Measurements from ENCODE around the gene MIPEP. TPM values are rescaled to one million over a fixed set of nuclear protein-coding genes. Genes with fewer than 3 reads are reported as not detected.
"Not testable (repeated sequence)": the region's sequence is repeated elsewhere in the genome, so short reads cannot be mapped to it uniquely, and the experiment has no call there.

Gene MIPEP
- polyA plus RNA-seq, 4 donors, result 30.2 to 35.5 (median 32.1) TPM

GRCh38 chr13:23752111-23753001, 136.8 kb downstream of the MIPEP start:
- DNase-seq (ENCODE audit: low read depth in 4 of 4, low spot score in 3 of 4), result no peak

DNA sequence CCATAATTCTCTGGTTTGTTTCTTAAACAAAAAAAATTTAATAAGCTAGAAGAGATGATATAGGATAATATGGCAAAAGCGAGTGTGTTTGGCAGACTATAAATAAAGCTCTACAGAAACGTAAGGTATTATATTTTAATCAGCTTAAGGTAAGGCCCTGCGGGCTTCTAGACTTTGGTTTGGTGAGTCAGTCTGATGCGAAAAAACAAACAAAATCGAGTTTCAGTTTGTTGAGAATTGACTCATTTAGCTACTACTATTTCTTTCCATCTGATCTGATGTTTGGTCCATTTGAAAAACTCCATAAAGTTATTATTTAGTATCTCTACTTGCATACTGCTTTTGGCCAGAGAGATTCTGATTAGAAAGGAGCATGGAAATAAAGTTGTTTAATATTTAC, 138.0 kb downstream of the MIPEP start:
- no peak for DNase-seq (ENCODE audit: low read depth in 4 of 4, low spot score in 3 of 4)

DNA sequence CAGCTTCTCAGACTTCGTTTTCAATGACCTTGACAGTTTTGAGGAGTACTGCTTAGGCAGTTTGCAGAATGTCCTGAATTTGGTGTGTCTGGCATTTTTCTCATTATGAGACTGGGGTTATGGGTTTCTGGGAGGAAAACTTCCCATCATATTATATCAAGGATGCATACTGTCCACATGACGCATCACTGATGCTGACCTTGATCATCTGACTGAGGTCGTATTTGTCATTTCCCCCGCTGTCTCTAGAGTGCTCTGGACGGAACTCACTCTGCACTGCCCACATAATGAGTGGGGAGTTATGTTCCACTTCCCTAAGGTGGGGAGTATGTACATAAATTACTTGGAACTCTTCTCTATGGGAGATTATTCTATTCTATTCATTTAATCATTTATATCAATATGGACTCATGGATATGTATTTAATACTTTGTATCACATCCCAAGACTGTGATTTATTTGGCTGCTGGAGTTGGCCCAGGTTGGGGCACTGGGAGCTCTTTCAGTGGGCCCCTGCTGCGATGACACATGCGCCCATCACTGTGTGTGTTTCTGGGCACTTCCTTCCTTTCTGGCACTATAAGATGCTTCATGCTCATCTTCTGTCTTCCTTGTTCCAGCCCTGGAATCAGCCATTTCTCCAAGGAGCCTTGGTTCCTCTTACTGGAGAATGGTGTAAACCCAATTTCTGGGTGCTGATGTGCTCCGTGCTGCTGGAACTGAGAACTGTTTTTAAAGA, 138.6 kb downstream of the MIPEP start:
- DNase-seq (ENCODE audit: low read depth in 4 of 4, low spot score in 3 of 4), result no peak

DNA sequence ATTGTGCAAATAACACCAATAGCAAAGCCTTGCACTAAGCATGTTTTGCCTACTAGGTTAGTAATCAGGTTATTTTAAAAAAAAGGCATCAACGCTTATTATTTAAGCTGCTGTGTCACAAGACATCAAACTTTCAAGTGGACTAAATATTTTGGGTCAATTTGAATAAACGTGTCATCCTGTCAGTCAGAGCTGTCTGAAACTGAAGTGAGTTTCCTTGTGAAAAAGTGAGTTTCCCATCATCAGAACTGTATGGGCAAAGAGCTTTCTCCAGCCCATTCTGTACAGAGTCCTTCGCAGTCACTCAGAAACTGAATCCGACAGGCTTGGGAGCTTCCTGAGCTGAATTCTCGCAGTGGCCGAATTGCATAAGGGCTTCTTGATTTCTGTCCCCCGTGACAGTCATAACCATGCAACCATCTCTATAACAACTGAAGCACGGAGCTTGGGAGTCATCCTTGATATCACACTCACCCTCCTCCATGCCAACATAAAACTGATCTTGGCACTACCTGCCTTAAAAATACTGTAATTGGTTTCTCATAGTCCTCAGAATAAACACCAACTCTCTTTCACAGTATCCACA, 139.8 kb downstream of the MIPEP start:
- peak in 1 of 4 donors; percentile 20 for DNase-seq (ENCODE audit: low read depth in 4 of 4, low spot score in 3 of 4)

DNA sequence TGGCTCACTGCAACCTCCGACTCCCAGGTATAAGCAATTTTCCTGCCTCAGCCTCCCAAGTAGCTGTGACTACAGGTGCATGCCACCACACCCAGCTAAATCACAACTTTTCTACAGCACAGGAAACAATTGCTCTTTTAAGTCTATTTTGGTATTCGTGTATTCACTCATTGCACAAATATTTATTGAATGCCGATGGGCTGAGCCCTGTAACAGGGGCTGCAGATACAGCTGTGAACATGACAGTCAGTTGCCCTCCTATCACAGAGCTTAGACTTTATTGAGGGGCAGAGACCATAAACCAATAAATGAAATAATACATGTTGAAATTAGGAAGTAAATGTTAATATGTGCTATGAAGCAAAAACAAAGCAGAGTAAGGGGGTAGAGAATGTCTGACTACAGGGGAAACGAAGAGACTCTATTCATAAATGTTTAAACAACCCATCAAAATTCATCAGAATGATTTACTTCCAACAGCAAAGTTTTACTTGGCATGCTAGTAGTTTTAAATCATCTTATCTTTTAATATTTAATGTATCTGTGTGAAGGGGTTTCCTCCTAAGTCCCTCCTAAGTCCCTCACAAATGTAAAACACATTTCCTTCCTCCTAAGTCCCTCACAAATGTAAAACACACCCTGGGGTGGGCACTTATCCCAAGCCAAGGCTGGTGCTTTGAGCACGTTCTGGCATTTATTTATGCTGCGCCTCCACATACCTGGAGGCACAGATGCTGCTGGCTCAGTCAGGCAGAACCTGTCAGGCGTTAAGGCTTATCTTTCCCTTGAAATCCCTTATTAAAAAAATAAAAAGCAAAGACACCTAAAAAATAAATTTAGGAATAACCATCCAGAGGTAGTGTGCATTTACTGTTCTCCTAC, 140.8 kb downstream of the MIPEP start:
- no peak for DNase-seq (ENCODE audit: low read depth in 4 of 4, low spot score in 3 of 4)

GRCh38 chr13:23746141-23746540, 143.1 kb downstream of the MIPEP start:
- not testable (repeated sequence) for DNase-seq (ENCODE audit: low read depth in 4 of 4, low spot score in 3 of 4)

DNA sequence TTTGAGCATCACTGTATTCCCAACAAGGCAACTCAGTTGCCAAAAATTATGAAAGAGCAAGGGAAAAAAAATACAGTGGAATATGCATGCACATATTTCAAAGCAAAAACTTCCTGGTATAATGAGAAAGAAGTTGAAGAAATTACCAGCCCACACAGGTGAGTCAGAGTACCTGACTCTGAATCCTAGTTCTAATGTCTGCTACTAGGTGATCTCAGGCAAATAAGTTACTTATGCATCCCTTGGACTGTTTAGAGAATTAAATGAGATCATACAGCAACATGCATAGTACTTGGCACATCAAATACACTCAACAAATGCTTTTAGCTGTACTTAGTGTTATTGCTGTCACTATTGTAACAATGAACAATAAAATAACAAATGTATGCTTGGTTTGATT, 144.9 kb downstream of the MIPEP start:
- DNase-seq (ENCODE audit: low read depth in 4 of 4, low spot score in 3 of 4), result no peak

DNA sequence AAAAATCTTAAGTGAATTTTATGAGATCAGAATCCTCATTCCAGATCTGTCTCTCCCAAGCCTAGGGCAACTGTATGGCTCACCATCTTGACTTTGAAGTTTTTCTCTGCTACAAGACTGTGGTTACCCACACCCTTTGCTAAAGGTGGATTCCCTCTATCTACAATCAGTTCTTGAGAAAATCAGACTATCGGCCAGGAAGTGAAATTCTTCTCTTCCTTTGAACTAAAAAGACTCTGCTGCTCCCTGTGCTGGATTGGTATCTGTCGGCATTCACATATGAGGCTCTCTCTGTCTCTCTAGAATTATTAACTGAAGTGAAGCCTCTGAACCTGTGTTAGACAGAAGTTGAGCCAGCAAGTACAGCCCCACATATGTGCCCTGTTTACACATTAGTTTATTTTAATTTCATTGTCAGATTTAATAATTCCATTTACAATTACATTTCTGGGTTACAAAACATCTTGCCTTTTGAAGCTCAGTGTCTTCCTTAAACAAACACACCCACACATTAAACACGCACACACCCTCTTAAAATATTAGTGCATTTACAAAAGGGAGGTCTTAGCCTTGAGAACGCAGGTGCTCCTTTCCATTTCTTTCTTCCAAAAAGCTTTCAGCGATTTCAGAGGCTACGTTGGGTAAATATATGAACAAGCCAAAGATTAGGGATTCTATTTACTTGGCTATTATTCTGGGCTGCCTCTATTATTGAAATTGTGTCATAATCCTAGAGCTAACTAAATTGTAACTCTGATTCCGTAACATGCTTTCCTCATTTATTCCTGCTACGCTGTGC, 145.7 kb downstream of the MIPEP start:
- no peak for DNase-seq (ENCODE audit: low read depth in 4 of 4, low spot score in 3 of 4)

GRCh38 chr13:23741879-23742510, 147.2 kb downstream of the MIPEP start:
- DNase-seq (ENCODE audit: low read depth in 4 of 4, low spot score in 3 of 4), result no peak

DNA sequence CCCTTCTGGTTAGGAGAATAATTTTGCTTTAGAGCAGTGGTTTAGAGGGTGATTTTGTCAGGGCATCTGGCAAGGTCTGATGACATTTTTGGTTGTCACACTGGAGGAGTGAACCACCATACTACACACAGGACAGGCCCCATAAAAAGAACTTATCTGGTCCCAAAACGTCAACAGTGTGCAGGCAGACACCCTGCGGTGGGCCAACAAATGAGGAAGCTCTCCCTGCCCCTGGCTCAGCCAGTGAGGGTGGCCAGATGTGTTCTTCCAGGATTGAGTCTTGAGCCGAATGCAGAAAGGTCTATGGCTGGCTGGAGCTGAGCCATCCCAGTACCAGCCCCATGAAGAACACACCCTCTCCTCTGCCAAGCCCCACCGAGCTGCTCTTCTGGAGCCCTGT, 149.2 kb downstream of the MIPEP start:
- no peak for DNase-seq (ENCODE audit: low read depth in 4 of 4, low spot score in 3 of 4)

- no peak for DNase-seq (ENCODE audit: low read depth in 4 of 4, low spot score in 3 of 4)
Observed at GRCh38 chr13:23739596-23739995, 149.6 kb downstream of the MIPEP start.

- no peak for DNase-seq (ENCODE audit: low read depth in 4 of 4, low spot score in 3 of 4)
Observed at GRCh38 chr13:23736541-23736940, 152.7 kb downstream of the MIPEP start.

DNA sequence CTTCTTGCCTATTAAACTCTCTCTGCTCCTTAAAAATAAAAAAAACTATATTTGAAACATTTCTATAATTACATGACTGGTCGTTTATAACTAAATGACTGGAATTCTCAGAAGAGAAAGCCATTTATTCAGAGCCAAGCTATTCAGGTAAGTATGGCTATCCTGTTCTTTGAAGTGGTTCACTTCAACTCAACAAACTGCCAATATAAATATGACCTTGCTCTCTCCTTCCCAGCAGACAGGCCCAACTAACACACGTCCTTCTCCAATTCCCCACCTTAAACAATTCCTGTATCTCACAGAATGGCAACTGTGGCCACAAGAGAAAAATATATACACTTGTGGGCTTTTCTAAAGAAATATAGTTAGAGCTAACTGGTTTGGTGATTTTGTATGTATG, 153.9 kb downstream of the MIPEP start:
- DNase-seq (ENCODE audit: low read depth in 4 of 4, low spot score in 3 of 4), result no peak

DNA sequence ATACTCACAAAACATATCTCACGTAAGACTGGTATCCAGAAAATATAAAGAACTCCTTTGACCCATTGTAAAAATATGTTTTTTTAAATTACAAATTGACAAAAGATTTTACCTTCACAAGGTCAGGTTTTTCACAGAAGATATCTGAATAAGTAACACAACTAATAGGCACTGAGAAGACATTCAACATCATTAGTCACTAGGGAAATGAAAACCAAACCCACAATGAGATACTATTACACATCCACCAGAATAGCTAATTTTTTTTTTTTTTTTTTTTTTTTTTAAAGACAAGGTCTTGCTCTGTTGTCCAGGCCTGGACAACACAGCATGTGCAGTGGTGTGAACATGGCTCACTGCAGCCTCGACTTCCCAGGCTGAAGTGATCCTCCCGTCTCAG, 157.5 kb downstream of the MIPEP start:
- DNase-seq (ENCODE audit: low read depth in 4 of 4, low spot score in 3 of 4), result no peak

DNA sequence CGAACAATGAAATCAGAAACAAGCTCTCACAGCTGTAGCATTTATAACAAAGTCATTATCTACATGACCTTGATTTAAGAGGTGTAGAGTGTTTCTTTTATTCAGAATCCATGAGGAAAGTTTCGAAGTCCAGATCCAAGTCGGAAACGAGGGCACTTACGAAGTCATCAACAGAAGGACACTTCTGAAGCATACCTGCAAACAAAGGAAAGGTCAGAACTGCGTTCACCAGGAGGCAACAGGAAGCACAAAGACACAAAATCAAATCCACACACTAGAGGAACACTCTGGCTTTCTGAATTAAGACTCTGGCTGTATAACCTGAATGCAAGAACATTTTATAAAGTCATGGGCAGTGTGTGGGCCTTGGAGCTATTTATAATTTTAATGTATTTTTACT, 158.9 kb downstream of the MIPEP start:
- no peak for DNase-seq (ENCODE audit: low read depth in 4 of 4, low spot score in 3 of 4)

- no peak for DNase-seq (ENCODE audit: low read depth in 4 of 4, low spot score in 3 of 4)
Observed at GRCh38 chr13:23729531-23729930, 159.7 kb downstream of the MIPEP start.

DNA sequence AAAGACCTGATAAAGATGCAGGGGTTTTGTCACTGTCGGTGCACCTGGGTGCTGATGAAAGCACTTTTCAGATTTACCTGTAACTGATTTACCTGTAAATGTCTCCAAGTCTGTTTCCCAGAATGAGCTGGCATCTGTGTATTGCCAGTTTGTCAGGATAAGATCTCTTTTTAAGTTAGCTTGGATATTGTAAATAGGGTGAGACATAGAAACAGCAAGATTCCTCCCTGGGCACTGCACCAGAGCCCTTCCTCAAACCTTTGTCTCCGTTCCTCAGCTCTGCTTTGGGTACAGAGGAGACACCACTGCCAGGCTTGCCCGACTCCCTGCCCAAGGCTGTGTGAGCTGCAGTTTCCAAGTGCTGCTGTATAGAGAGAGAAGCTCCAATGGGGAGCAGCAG, 160.4 kb downstream of the MIPEP start:
- no peak for DNase-seq (ENCODE audit: low read depth in 4 of 4, low spot score in 3 of 4)

DNA sequence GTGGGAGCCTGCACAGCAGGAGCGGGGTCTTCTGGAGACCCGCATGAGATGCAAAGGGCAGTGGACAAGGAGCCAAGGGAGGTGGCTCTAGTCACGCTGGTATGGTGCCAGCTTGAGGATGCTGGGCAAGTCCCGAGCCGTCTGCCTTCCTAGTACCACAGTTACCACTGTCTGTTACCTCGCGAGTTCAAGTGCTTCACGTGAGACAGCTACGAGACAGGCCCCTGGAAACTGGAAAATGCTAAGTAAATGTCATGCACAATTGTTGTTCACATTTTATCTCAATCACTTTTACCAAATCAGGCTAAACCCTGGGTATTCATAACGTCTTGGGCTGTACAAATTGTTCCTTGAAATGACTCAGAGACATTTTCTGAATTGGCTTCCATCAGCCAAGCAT, 163.3 kb downstream of the MIPEP start:
- no peak for DNase-seq (ENCODE audit: low read depth in 4 of 4, low spot score in 3 of 4)
